Uterus (tissue), 4 donors: ENCODE results near the gene LTBP1. TPM values are rescaled to one million over a fixed set of nuclear protein-coding genes. Genes with fewer than 3 reads are reported as not detected.

Experiments used
- DNase-seq, 2 donors: peaks; one replicate each; pipeline ENCODE4 v3.0.0-alpha.2; 2019 to 2020
- H3K27ac ChIP-seq, 2 donors: fragments of 200-600 bp; sonication (generic); 1 replicate in 1 of 2; 2 replicates in 1 of 2; pipeline ENCODE4 v1.5.1; 2016 to 2018
- H3K27me3 ChIP-seq, 2 donors: fragments of 200-600 bp; sonication (generic); one replicate each; pipeline ENCODE4 v1.5.1; 2018 to 2019; ENCODE audit warnings: control low read depth in 1 of 2
- H3K36me3 ChIP-seq, 2 donors: fragments of 200-600 bp; sonication (generic); one replicate each; pipeline ENCODE4 v1.5.1; 2019; ENCODE audit warnings: control low read depth in 1 of 2
- H3K4me1 ChIP-seq, 2 donors: fragments of 200-600 bp; sonication (generic); one replicate each; pipeline ENCODE4 v1.5.1; 2018 to 2019; ENCODE audit warnings: control low read depth in 1 of 2
- H3K4me3 ChIP-seq, 2 donors: fragments of 200-600 bp; sonication (generic); 1 replicate in 1 of 2; 2 replicates in 1 of 2; pipeline ENCODE4 v1.5.1; 2018 to 2019; ENCODE audit warnings: mild to moderate bottlenecking in 1 of 2
- H3K9me3 ChIP-seq, 2 donors: fragments of 200-600 bp; sonication (generic); one replicate each; pipeline ENCODE4 v1.5.1; 2019; ENCODE audit warnings: control low read depth in 1 of 2
- CTCF ChIP-seq, 4 experiments: fragments of 200-600 bp in 2 of 4; fragments of 450-650 bp in 2 of 4; sonication (generic) in 2 of 4; IDR thresholded peaks; one replicate each; pipeline ENCODE4 v1.5.1; 2016 to 2019; ENCODE audit warnings: antibody characterized with exemption in 4 of 4, mild to moderate bottlenecking in 2 of 4, moderate library complexity in 1 of 4
- POLR2A ChIP-seq, 2 donors: fragments of 450-650 bp; IDR thresholded peaks; one replicate each; pipeline ENCODE4 v1.6.1; 2016; ENCODE audit warnings: antibody characterized with exemption in 2 of 2, mild to moderate bottlenecking in 1 of 2, moderate library complexity in 1 of 2
- intact Hi-C: fragments of 100-400 bp; cut with DNase I; formaldehyde crosslinking; loops from one replicate; pipeline ENCODE4 v1.15.1; 2023; ENCODE audit warnings: low total_unique reads
- total RNA-seq, 4 donors: library from RNA; depleted of rRNA in 3 of 4; stranded (reverse); fragments of >200 nt in 3 of 4; gene quantifications; one replicate each; pipeline versions ENCODE4 v1.1.0 to v1.2.4, GENCODE V29; 2014 to 2023
- donor health status: DM: yes; HTN: yes; CAD: no.

LTBP1 gene
- total RNA-seq, 4 donors from 2014 or later = 72.5 to 322 (median 92.2) TPM

DNA sequence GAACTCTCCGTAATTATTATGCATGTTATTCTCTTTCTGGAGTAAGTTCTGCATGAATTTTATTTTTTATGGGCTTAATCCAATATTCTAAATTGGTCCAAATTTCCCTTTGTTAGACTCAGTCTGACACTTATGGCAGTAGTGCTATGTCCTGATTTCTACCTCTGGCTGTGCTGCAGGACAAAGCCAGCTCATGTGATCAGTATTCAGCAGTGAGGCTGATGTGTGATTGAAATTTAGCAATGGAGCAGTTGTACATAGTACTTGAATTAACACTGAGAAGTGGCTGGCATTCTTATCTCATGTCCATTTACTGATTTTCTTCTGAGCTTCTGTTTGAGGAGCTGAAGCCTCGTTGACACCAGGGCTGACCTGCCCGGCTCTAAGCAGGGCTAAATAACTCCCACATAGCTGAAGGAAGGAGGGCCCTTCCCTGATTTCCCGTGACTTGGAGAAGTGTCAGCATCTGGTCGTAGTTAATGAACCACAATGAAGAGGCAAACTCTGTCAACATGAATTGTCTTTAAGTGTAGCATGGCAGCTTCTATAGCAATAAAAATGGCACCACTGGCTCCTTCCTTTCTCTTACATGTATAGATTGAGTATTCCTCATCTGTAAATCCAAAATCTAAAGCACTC is 370.7 kb downstream of the LTBP1 start:
- Histone ChIP-seq H3K4me1 (peaks cover 0 to 7% of the 10 kb centered on the region in 2 donors), H3K36me3 (no peaks in the 10 kb centered on the region), H3K9me3 (no peaks in the 10 kb centered on the region), H3K27ac (peak overlapping the region in 1 of 2 donors; percentile 26), H3K4me3 (no peak overlapping the region), H3K27me3 (no peaks in the 10 kb centered on the region)
- no peak for DNase-seq
- no peak for TF ChIP-seq POLR2A (IDR thresholded peaks at IDR 0.05)
- no peak for TF ChIP-seq CTCF (IDR thresholded peaks at IDR 0.05)
- intact Hi-C loops = no loop called here

GRCh38 chr2:33318456-33318855 is 371.7 kb downstream of the LTBP1 start:
- Histone ChIP-seq H3K27me3 (no peaks in the 10 kb centered on the region), H3K4me3 (no peak overlapping the region), H3K4me1 (peaks cover 0 to 7% of the 10 kb centered on the region in 2 donors), H3K27ac (no peak overlapping the region), H3K9me3 (no peaks in the 10 kb centered on the region), H3K36me3 (no peaks in the 10 kb centered on the region)
- intact Hi-C loops = no loop called here
- TF ChIP-seq POLR2A (IDR thresholded peaks at IDR 0.05) (no peak), CTCF (IDR thresholded peaks at IDR 0.05) (no peak)
- no peak for DNase-seq

DNA sequence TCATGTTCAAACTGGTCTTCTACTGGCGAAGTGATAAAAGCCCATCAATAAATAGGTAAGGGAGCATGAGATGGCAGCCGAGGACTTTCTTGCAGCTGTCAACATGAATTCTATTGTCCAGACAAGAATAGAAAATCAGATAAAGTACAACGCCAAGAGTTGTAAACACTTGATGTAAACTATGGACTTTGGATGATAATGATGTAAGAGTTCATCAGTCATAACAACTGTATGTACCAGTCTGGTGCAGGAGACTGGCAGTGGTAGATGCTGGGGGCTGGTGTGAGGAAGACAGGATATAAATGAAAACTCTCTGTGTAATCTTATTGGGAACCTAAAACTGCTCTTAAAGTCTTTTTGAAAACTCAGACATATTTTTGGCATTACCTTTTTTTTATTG is 373.8 kb downstream of the LTBP1 start:
- DNase-seq = no peak
- Histone ChIP-seq H3K27ac (no peak overlapping the region), H3K9me3 (no peaks in the 10 kb centered on the region), H3K27me3 (no peaks in the 10 kb centered on the region), H3K4me1 (peaks cover 0 to 7% of the 10 kb centered on the region in 2 donors), H3K4me3 (no peak overlapping the region), H3K36me3 (no peaks in the 10 kb centered on the region)
- intact Hi-C loops = no loop called here
- TF ChIP-seq CTCF (IDR thresholded peaks at IDR 0.05) = no peak
- TF ChIP-seq POLR2A (IDR thresholded peaks at IDR 0.05) = no peak

DNA sequence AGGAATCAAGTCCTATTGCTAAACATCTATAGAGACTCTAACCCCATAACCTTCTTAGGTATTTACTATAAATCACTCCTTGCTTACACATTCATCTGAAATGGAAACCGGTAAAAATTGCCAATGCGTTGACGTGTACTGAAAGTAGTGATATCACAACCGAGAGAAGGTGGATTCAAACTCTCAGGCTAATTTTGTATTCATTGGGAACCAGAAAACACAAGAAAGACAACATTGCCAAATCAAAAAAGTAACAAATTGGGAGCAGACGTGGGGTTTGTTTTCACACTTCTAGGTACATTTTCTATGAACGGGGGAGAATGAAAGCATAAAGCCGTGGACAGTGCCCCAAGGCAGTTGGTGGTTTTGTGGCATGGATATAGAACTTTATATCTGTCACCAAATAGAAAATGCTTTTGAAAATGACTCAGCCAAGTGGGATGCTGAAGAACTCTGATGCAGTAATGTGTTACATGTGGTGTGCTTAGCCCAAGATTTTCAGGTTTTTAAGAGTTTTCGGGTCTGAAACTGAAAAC is 374.6 kb downstream of the LTBP1 start:
- no peaks in the 10 kb centered on the region for H3K36me3 ChIP-seq
- no peak for TF ChIP-seq POLR2A (IDR thresholded peaks at IDR 0.05)
- TF ChIP-seq CTCF (IDR thresholded peaks at IDR 0.05) = no peak
- no peak for DNase-seq
- H3K27ac ChIP-seq = peak overlapping the region in 1 of 2 donors; percentile 51
- peaks cover 0 to 7% of the 10 kb centered on the region in 2 donors for H3K4me1 ChIP-seq
- intact Hi-C loops = no loop called here
- H3K27me3 ChIP-seq = no peaks in the 10 kb centered on the region
- no peak overlapping the region for H3K4me3 ChIP-seq
- H3K9me3 ChIP-seq = no peaks in the 10 kb centered on the region

DNA sequence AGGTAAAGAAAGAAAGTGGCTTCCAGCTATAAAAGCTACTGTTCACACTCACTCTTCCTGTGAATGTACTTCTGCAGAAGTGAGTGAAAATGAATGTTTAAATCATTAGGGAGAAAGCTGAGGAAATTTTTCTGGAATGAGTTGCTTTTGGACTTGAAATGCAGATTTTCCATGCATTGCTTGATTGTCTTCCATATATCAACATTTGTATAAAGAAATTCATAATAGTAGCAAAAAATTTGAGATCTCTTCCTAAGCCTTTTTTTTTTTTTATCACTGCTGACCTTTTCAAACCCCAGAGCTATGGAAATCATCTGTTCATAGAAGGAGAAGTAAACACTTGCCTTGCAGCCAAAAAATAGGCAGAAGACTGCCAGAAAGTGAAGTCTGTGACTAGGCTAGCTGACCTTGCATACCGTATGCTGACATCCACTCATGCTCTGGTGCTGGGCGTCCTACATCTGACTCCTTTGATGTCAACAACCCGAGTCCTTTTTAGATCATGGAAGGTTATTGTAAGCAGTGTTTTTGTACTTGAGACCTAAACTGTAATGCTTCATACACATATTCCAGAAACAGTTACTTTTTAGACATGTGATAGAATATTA is 375.2 kb downstream of the LTBP1 start:
- peaks cover 0 to 7% of the 10 kb centered on the region in 2 donors for H3K4me1 ChIP-seq
- peak overlapping the region in 1 of 2 donors; percentile 51 for H3K27ac ChIP-seq
- no peak for DNase-seq
- no peaks in the 10 kb centered on the region for H3K9me3 ChIP-seq
- TF ChIP-seq POLR2A (IDR thresholded peaks at IDR 0.05) (no peak), CTCF (IDR thresholded peaks at IDR 0.05) (no peak)
- no peaks in the 10 kb centered on the region for H3K36me3 ChIP-seq
- H3K27me3 ChIP-seq = no peaks in the 10 kb centered on the region
- intact Hi-C loops = no loop called here
- H3K4me3 ChIP-seq = no peak overlapping the region
